ENCODE data around the gene PEBP1.

PEBP1 gene

DNA sequence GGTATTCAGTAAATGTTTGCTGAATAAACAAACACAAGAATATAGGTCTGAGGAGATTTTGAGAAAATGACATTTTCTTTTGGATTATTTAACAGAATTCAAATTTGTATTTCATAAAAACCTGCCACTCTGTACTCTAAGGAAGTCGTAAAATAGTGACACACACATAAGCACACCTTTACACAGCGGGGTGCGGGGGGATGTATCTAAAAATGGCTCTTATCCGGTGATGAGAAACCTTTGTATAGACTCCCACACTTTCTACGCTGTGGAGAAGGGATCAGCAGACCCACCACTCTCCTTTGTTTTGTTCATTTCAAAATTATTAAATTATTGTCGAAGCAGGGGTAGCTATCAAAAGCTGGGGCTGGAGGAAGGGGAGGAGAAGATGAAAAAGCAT, 58.0 kb downstream of the PEBP1 start:
- DNase-seq (ENCODE audit: low read depth) = no peak

All from stimulated activated CD8-positive, alpha-beta memory T cell treated with anti-CD3 and anti-CD28 coated beads, Interleukin-4, amount 100 ng/mL, for 24 hours (primary cell).